Measurements from ENCODE around the gene RAD52.

Gene RAD52

GRCh38 chr12:915090-915489 lies 34.4 kb downstream of the RAD52 start:
- no peaks in the 10 kb centered on the region for H3K27me3 ChIP-seq (ENCODE audit: low read length)
- H3K36me3 ChIP-seq (ENCODE audit: low read length) = peaks cover 6% of the 10 kb centered on the region; the same call in 1 of the 2 replicates
- H4K20me1 ChIP-seq (ENCODE audit: low read depth, low read length) = no peaks in the 10 kb centered on the region
- H3K9ac ChIP-seq (ENCODE audit: low read length) = no peak overlapping the region
- H3K4me3 ChIP-seq (ENCODE audit: insufficient read depth, low read length, poor library complexity, severe bottlenecking) = no peak overlapping the region
- no peaks in the 10 kb centered on the region for H3K79me2 ChIP-seq (ENCODE audit: insufficient read depth, low read length)
- no peaks in the 10 kb centered on the region for H3K9me3 ChIP-seq (ENCODE audit: insufficient read depth, low read length)
- no peak overlapping the region for H3K4me2 ChIP-seq (ENCODE audit: low read depth, low read length, poor library complexity, severe bottlenecking)
- H3F3A ChIP-seq (ENCODE audit: insufficient read depth) = peaks cover 9% of the 10 kb centered on the region; the same call in 1 of the 2 replicates
- TF ChIP-seq EZH2phosphoT487 (conservative IDR thresholded peaks at IDR 0.05; ENCODE audit: low read length) = no peak
- TF ChIP-seq CTCF (IDR thresholded peaks at IDR 0.05; ENCODE audit: insufficient read depth, low read length, poor library complexity, severe bottlenecking) = no peak
- no peak overlapping the region for H3K27ac ChIP-seq (ENCODE audit: low read depth, low read length)
- no peak overlapping the region for H2AFZ ChIP-seq (ENCODE audit: low read depth, low read length, severe bottlenecking)
- H3K9me2 ChIP-seq (replicated peaks; ENCODE audit: insufficient read depth, low read length) = no peaks in the 10 kb centered on the region

- Histone ChIP-seq H3K4me3 (ENCODE audit: insufficient read depth, low read length, poor library complexity, severe bottlenecking) (no peak overlapping the region), H3K36me3 (ENCODE audit: low read length) (peaks cover 10% of the 10 kb centered on the region; the same call in 1 of the 2 replicates), H3K9ac (ENCODE audit: low read length) (no peak overlapping the region), H3K9me2 (replicated peaks; ENCODE audit: insufficient read depth, low read length) (no peaks in the 10 kb centered on the region), H3K27me3 (ENCODE audit: low read length) (no peaks in the 10 kb centered on the region), H3K9me3 (ENCODE audit: insufficient read depth, low read length) (no peaks in the 10 kb centered on the region), H4K20me1 (ENCODE audit: low read depth, low read length) (no peaks in the 10 kb centered on the region), H2AFZ (ENCODE audit: low read depth, low read length, severe bottlenecking) (no peak overlapping the region), H3F3A (ENCODE audit: insufficient read depth) (peaks cover 16% of the 10 kb centered on the region; the same call in 1 of the 2 replicates), H3K27ac (ENCODE audit: low read depth, low read length) (no peak overlapping the region), H3K4me2 (ENCODE audit: low read depth, low read length, poor library complexity, severe bottlenecking) (no peak overlapping the region), H3K79me2 (ENCODE audit: insufficient read depth, low read length) (no peaks in the 10 kb centered on the region)
- no peak for TF ChIP-seq EZH2phosphoT487 (conservative IDR thresholded peaks at IDR 0.05; ENCODE audit: low read length)
- TF ChIP-seq CTCF (IDR thresholded peaks at IDR 0.05; ENCODE audit: insufficient read depth, low read length, poor library complexity, severe bottlenecking) = no peak
These were observed 35.4 kb downstream of the RAD52 start for GRCh38 chr12:913919-914698.

- Histone ChIP-seq H3K27ac (ENCODE audit: low read depth, low read length) (no peak overlapping the region), H3K9me2 (replicated peaks; ENCODE audit: insufficient read depth, low read length) (no peaks in the 10 kb centered on the region), H3K27me3 (ENCODE audit: low read length) (no peaks in the 10 kb centered on the region), H3K79me2 (ENCODE audit: insufficient read depth, low read length) (no peaks in the 10 kb centered on the region), H3F3A (ENCODE audit: insufficient read depth) (peaks cover 19% of the 10 kb centered on the region; the same call in 1 of the 2 replicates), H2AFZ (ENCODE audit: low read depth, low read length, severe bottlenecking) (no peak overlapping the region), H3K9me3 (ENCODE audit: insufficient read depth, low read length) (no peaks in the 10 kb centered on the region), H3K4me3 (ENCODE audit: insufficient read depth, low read length, poor library complexity, severe bottlenecking) (no peak overlapping the region), H4K20me1 (ENCODE audit: low read depth, low read length) (no peaks in the 10 kb centered on the region), H3K36me3 (ENCODE audit: low read length) (peaks cover 10% of the 10 kb centered on the region; the same call in 1 of the 2 replicates), H3K4me2 (ENCODE audit: low read depth, low read length, poor library complexity, severe bottlenecking) (no peak overlapping the region), H3K9ac (ENCODE audit: low read length) (no peak overlapping the region)
- TF ChIP-seq EZH2phosphoT487 (conservative IDR thresholded peaks at IDR 0.05; ENCODE audit: low read length) (no peak), CTCF (IDR thresholded peaks at IDR 0.05; ENCODE audit: insufficient read depth, low read length, poor library complexity, severe bottlenecking) (no peak)
These were observed 36.8 kb downstream of the RAD52 start for GRCh38 chr12:912466-913235.

Data from SU-DHL-6 (cell line).